Measurements from ENCODE around the gene PTPRM.

PTPRM gene

DNA sequence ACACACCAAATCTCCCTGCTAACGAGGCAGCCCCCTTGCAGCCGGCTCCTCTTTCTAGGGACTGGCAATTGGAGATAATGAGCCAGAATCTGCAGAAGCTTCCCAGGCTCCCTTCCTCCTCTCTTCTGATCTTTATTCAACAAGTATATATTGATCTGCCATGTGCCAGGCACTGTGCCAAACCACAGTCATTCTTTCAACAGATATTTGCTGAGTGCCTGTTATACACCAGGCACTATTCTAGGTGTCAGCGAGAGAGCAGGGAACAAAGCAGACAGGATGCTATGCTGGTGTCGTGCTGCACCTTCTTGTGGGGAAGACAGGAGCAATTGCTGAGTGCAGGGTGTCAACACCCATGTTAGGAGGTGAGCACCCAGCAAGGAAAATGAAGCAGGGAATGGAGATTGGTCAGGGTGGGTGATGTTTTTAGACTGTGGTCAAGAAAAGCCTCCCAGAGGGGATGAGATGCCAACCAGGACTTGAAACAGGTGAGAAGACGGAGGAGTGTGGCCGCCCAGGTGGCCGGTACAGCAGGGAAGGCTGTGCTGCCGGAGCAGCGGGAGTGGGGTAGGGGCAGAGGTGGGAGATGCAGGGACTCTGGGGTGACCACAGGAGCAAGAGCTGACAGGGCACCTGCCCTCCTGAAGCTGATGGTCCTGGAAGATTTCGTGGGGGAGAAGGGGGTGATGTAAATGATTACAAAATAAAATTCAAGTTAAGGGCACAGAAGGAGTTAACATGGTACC, 734.5 kb downstream of the PTPRM start:
- DNase-seq: no peak

- DNase-seq: no peak
Measured at GRCh38 chr18:8303151-8303755, 736.1 kb downstream of the PTPRM start.

GRCh38 chr18:8307960-8308359, 740.8 kb downstream of the PTPRM start:
- DNase-seq: no peak

- DNase-seq: no peak
Measured at GRCh38 chr18:8313043-8313442, 745.9 kb downstream of the PTPRM start.

- no peak for DNase-seq
Measured at GRCh38 chr18:8314124-8314523, 747.0 kb downstream of the PTPRM start.

GRCh38 chr18:8319798-8320489, 752.8 kb downstream of the PTPRM start:
- no peak for DNase-seq

DNA sequence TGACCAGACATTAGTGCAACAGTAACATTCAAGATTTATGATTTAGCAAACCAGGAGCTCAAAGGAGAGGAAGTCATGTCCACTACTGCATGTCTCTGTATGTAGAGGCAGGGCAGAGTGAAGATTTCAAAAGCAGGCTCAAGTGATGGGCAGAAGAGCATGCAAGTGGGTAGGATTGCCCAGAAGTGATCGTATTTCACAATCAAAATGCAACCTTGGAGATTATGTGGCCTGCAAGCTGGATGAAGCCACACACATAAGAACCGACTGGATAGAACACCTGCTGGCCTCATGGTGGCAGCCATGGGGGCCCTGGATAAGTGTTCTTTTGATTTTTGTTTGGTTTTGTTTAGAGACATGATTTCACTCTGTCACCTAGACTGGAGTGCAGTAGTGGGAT, 755.4 kb downstream of the PTPRM start:
- no peak for DNase-seq

GRCh38 chr18:8324343-8325065, 757.4 kb downstream of the PTPRM start:
- no peak for DNase-seq

GRCh38 chr18:8326763-8327394, 759.8 kb downstream of the PTPRM start:
- no peak for DNase-seq

GRCh38 chr18:8328126-8328525, 761.0 kb downstream of the PTPRM start:
- DNase-seq: no peak

DNA sequence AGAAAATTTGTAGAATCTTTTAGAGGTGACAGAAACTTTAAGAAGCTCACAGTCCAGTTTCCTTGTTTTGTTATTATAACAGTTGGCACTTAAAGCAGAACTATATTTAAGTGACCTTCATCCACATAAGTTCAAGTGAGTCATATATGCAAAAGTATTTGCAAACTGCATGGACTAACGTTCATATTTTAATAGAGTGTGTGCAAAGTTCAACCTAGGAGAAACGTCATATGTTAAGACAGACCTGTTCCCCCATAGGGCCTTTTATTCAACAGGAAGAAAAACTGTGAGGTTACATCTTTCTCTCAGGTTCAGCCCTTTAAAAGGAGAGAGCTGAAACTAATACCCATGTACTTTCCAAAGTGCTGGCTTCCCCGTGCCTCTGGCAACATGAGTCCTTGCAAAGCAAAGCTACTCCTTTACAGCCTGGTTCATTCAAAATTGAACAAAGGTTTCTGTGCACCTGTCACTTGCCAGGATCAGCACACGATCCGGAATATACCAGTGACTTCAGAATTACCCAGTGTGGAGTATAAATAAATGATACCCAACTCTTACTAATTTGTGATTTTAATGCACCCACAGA, 762.2 kb downstream of the PTPRM start:
- DNase-seq: no peak

- no peak for DNase-seq
Measured at GRCh38 chr18:8330575-8330974, 763.5 kb downstream of the PTPRM start.

DNA sequence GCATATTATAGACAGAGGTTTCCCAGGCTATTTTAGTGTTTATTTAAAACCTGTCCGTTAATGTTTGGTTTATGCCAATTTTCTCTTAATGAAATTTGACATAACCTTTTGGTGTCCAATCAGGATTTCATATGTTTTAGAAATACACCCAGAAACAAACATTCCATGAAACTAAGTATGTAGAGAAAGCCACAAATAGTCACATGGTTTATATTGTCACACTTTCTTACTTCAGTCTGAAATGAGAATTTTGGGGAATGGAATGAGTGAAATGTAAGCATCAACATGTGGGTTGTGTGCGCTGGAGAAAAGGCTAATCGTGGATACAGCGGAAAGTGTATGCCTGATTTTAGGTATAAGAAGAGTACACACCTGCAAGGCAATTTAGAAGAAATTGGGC, 765.2 kb downstream of the PTPRM start:
- DNase-seq: no peak

DNA sequence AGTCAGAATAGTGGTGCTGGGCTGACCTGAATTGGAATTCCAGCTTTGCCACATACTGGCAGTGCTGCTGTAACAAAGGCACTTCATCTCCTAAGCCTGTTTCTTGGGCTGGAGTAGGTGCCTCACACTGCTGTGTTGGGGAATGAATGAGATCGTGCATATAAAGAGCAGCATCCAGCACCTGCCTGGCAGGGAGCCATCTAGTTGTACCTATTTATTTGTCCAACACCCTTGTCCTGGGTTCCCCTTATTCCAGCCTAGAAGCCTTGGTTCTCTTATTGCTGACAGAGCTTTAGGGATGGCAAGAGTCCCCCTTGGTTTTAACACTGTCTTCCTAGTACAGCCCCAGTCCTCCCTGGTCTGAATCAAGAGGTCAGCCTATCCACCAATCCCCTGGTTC, 766.8 kb downstream of the PTPRM start:
- DNase-seq: no peak

GRCh38 chr18:8337211-8337610, 770.1 kb downstream of the PTPRM start:
- DNase-seq: no peak

DNA sequence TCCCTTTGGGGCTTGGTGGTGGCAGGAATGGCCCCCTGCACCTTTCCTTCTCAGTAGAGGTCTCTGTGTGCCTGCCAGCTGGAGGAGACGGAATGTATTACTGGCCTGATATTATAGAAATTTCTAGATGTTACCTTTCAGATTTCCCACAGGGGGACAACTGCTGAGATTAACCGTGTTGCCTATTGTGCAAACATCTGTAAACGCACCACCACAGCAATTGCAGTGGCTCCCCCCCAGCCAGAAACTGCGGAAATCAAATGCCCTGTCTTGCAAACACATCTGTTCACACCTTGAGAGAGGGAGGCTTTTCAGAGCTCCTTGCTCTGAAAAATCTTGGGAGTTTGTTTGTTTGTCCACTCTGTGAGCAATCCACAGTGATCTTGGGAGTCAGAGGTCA, 772.1 kb downstream of the PTPRM start:
- DNase-seq: no peak

DNA sequence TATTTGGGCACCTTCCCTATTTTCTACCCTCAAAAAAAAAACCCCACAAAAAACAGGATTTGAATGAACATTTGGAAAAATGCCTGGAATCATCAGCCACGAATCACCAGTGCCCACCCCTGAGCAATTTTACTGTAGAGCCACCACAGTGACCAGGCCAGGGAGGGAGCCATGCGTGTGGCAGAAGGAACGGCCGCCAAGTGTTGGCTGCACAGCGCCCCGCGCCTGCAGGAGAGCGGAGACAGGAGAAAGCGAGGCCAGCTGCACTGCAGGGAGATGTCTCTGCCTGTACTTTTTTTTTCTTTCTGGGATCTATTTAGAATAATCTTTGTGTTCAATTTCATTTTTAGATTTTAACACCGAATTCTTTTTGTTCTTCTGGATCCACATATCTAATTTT, 772.8 kb downstream of the PTPRM start:
- no peak for DNase-seq

DNA sequence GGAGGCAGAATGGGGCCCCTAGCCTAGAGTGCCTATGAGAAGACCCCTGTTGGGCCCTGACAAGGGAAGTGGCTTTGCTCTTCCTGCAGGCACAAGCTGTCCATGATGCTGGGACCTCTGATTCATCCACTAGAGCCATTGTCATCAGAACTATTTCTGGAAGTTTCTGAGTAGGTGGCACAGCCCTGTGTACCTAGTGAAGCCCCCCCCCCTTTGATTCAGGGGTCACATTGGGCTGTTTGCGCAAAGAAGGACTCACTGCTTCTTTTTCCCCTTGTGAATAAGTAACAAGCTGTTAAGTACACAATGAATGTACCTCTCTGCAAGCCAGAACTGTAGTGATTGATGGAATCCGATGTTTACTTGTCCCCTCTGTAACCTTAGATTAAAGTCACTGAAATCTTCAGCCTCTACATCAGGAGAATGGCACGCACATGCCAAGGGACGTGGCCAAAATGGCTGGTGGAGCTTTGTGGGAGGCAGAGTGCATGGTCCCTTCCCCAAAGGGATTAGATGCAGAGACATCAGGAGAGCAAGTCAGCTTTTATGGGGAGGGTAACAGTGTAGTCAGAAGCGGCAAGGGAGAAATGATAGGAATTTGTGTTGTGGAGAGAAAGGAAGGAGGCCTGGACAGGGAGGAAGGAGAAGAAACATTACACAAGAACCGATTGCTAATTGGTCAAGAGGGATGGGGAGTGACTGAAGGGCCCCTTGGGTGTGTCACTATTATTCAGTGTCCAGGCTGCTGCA, 774.5 kb downstream of the PTPRM start:
- no peak for DNase-seq

- DNase-seq: no peak
Measured at GRCh38 chr18:8348051-8348720, 781.1 kb downstream of the PTPRM start.

DNA sequence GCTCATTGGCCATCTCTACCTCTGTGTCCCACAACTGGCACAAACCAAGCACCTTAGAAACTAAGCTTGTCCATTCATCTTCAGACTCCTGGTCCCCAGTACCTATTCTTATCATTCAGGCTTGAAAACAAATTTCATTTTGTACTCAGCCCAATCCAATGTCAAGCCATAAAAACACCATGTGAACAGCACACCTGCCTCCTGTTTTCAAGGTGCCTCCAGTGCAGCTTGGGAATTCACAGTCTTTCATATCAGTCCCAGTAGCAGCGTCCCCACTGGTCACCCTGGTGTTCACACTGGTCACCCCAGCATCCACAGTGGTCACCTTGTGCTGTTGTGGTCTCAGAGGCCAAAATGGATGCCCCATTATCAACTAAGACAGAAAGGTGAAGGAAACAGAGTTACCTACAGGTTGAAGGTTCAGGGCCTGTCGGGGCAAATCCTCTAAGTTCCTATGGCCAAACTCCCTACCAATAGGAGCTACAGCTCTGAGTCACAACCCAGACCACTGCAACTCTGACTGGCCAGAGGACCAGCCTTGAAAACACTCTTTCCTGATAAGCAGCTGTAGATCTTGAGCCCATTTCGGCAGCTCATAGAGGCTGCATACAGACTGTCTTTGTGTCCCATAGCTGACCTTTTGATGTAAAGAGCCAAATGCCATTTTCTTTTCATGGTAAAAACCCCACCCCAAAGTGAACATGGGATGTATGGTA, 782.6 kb downstream of the PTPRM start:
- DNase-seq: no peak

DNA sequence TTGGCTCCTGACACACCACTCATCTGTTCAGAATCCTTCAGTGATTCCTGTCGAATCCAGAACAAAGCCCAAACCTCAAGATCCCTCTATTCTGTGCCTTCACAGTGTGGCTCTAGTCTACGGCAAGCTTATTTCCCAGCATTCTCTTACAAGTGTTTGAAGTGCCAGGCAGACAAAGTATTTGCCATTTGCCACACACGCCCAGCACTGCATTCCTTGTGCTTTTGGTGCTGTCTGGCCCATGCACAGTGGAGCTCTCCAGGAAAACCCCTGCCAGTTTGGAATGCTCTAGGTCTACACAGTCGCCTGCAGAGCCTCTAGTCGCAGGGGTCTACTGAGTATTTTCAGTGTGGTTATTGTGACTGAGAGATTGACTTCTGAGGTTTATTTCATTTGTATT, 783.5 kb downstream of the PTPRM start:
- DNase-seq: no peak

All from activated effector memory CD4-positive, alpha-beta T cell treated with Interleukin-2 at 50 U/mL for 16 hours (primary cell).